ENCODE measurements around the gene ASAP3.

DNA sequence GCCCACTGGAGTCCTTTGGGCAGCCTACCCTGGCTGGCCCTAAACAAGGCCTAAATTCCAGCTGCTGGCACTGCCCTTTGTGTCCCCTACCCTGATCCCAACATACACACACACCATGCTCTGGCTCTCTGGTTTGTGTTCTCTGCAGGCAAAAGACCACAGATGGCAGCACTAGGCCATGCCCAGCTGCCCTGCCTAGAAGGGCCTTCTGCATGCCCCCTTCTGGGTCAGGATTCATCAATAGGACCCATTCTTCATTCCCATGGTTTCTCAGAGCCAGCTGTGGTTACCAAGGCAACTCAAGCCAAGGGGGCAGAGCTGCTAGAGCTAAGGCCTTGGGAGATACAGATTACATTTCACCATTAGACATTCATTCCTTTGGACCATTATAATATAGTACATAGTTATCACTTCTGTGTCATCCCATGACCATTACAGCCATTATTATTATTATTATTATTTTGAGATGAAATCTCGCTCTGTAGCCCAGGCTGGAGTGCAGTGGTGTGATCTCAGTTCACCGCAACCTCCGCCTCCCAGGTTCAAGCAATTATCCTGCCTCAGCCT is 17.5 kb downstream of the ASAP3 start:
- TF ChIP-seq, protein P1, sequence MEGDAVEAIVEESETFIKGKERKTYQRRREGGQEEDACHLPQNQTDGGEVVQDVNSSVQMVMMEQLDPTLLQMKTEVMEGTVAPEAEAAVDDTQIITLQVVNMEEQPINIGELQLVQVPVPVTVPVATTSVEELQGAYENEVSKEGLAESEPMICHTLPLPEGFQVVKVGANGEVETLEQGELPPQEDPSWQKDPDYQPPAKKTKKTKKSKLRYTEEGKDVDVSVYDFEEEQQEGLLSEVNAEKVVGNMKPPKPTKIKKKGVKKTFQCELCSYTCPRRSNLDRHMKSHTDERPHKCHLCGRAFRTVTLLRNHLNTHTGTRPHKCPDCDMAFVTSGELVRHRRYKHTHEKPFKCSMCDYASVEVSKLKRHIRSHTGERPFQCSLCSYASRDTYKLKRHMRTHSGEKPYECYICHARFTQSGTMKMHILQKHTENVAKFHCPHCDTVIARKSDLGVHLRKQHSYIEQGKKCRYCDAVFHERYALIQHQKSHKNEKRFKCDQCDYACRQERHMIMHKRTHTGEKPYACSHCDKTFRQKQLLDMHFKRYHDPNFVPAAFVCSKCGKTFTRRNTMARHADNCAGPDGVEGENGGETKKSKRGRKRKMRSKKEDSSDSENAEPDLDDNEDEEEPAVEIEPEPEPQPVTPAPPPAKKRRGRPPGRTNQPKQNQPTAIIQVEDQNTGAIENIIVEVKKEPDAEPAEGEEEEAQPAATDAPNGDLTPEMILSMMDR (IDR thresholded peaks at IDR 0.05), result no peak
- no peak for TF ChIP-seq POLR2A (IDR thresholded peaks at IDR 0.05)

All from adrenal gland (tissue), 5 donors.